NCI-H226 (cell line): ENCODE data around the gene UTF1.

Experiments used
- DNase-seq: peaks from one replicate; pipeline ENCODE4 v3.0.0-alpha.2; 2015

UTF1 gene

GRCh38 chr10:133196936-133197758, 32.9 kb upstream of the UTF1 start:
- DNase-seq: no peak

GRCh38 chr10:133197786-133198185, 32.2 kb upstream of the UTF1 start:
- no peak for DNase-seq

- no peak for DNase-seq
Measured at GRCh38 chr10:133198206-133198605, 31.8 kb upstream of the UTF1 start.

- DNase-seq: no peak
Measured at GRCh38 chr10:133198621-133199487, 31.2 kb upstream of the UTF1 start.

GRCh38 chr10:133199488-133199885, 30.5 kb upstream of the UTF1 start:
- no peak for DNase-seq

GRCh38 chr10:133199992-133200611, 29.9 kb upstream of the UTF1 start:
- DNase-seq: no peak

- DNase-seq: no peak
Measured at GRCh38 chr10:133200621-133201031, 29.4 kb upstream of the UTF1 start.

GRCh38 chr10:133201151-133201947, 28.7 kb upstream of the UTF1 start:
- no peak for DNase-seq

- DNase-seq: no peak
Measured at GRCh38 chr10:133201948-133202725, 27.9 kb upstream of the UTF1 start.

- no peak for DNase-seq
Measured at GRCh38 chr10:133202778-133203651, 27.0 kb upstream of the UTF1 start.

- no peak for DNase-seq
Measured at GRCh38 chr10:133203652-133204195, 26.3 kb upstream of the UTF1 start.

GRCh38 chr10:133204226-133205015, 25.6 kb upstream of the UTF1 start:
- DNase-seq: no peak

- no peak for DNase-seq
Measured at GRCh38 chr10:133205146-133205545, 24.9 kb upstream of the UTF1 start.

- DNase-seq: no peak
Measured at GRCh38 chr10:133206356-133207040, 23.5 kb upstream of the UTF1 start.

- no peak for DNase-seq
Measured at GRCh38 chr10:133207041-133207600, 22.9 kb upstream of the UTF1 start.

GRCh38 chr10:133207627-133208026, 22.4 kb upstream of the UTF1 start:
- no peak for DNase-seq

- no peak for DNase-seq
Measured at GRCh38 chr10:133208466-133208865, 21.6 kb upstream of the UTF1 start.

GRCh38 chr10:133209117-133209516, 20.9 kb upstream of the UTF1 start:
- DNase-seq: no peak

GRCh38 chr10:133209641-133210040, 20.4 kb upstream of the UTF1 start:
- DNase-seq: no peak
